K562 (cell line): Measurements from ENCODE around the gene LRRC51. TPM values are rescaled to one million over a fixed set of nuclear protein-coding genes. Genes with fewer than 3 reads are reported as not detected.

ENCODE experiments used
- ATAC-seq: fragments of 200-7000 bp; cut with Tn5 transposase; 3 replicates; pipeline ENCODE4 v1.9.1; 2020; ENCODE audit warnings: moderate library complexity
- BruUV-seq: library from RNA; stranded (reverse); fragments of 400-500 nt; replicated peaks from 2 replicates; lab custom pipeline; 2021; lab: Mats Ljungman, UMichigan
- CTCF ChIA-PET: fragments of 300-600 bp; formaldehyde crosslinking; extraction: SDS; loops from one replicate; lab custom pipeline; 2021; ENCODE audit warnings: low intra/inter-chr PET ratio; lab: Yijun Ruan, JAX
- POLR2A ChIA-PET: fragments of 300-600, 350-650 bp; sonication (Branson Sonifier 250); formaldehyde crosslinking; extraction: SDS; loops from one replicate; lab custom pipeline; 2021; ENCODE audit warnings: antibody characterized with exemption, inconsistent platforms; lab: Yijun Ruan, JAX
- DNase-seq, 4 experiments: peaks; one replicate each; pipeline versions ENCODE4 v3.0.0 to v3.0.0-alpha.2; 2011 to 2018; ENCODE audit warnings: low spot score in 3 of 4, mixed read lengths in 3 of 4; ENCODE audit errors: extremely low read depth in 1 of 4
- FAIRE-seq: peaks from 2 replicates; lab custom pipeline; 2011; peaks lifted over from hg19 to GRCh38; lab: Jason Lieb, UNC
- H2AFZ ChIP-seq: 2 replicates; pipeline ENCODE4 v1.6.0; 2011; ENCODE audit warnings: low read depth, low read length, control low read depth, inconsistent platforms
- H3K27ac ChIP-seq: fragments of 200-600 bp; 3 replicates; pipeline ENCODE4 v1.8.0; 2011; ENCODE audit warnings: low read depth, mild to moderate bottlenecking, control low read depth, inconsistent platforms, low read length, moderate library complexity, mixed read lengths; ENCODE audit errors: extremely low read depth
- H3K27me3 ChIP-seq, 2 experiments: fragments of 300-600 bp in 1 of 2; 2 replicates in 1 of 2; 3 replicates in 1 of 2; pipeline versions ENCODE4 v1.6.0 to v1.8.0; 2011; ENCODE audit warnings: inconsistent platforms in 2 of 2, low read length in 2 of 2, mild to moderate bottlenecking in 1 of 2, mixed read lengths in 1 of 2, moderate library complexity in 1 of 2; ENCODE audit not compliant: control insufficient read depth in 2 of 2, insufficient read depth in 2 of 2
- H3K36me3 ChIP-seq: fragments of 300-600 bp; 3 replicates; pipeline ENCODE4 v1.8.0; 2011; ENCODE audit warnings: mild to moderate bottlenecking, low read length, inconsistent platforms; ENCODE audit not compliant: control insufficient read depth, insufficient read depth
- H3K4me1 ChIP-seq, 2 experiments: fragments of 200-600 bp in 1 of 2; replicated peaks in 1 of 2; 2 replicates in 1 of 2; 3 replicates in 1 of 2; pipeline versions ENCODE4 v1.5.1 to v1.8.0; 2011; ENCODE audit warnings: inconsistent platforms in 2 of 2, low read length in 2 of 2, mild to moderate bottlenecking in 1 of 2, mixed read lengths in 1 of 2, moderate library complexity in 1 of 2; ENCODE audit not compliant: control insufficient read depth in 2 of 2, insufficient read depth in 2 of 2
- H3K4me2 ChIP-seq: 2 replicates; pipeline ENCODE4 v1.6.1; 2011; ENCODE audit warnings: low read length, control low read depth, inconsistent platforms, mixed read lengths; ENCODE audit not compliant: insufficient read depth
- H3K4me3 ChIP-seq: fragments of 200-600 bp; sonication (generic), shearing (Covaris generic); 2 replicates; pipeline ENCODE4 v1.5.1; 2016; ENCODE audit warnings: control low read depth, inconsistent platforms
- H3K79me2 ChIP-seq: fragments of 200-600 bp; 3 replicates; pipeline ENCODE4 v1.8.0; 2011; ENCODE audit warnings: low read length, inconsistent platforms; ENCODE audit not compliant: control insufficient read depth, insufficient read depth
- H3K9ac ChIP-seq, 2 experiments: 2 replicates each; pipeline versions ENCODE4 v1.6.0 to v1.6.1; 2011; ENCODE audit warnings: low read depth in 2 of 2, low read length in 2 of 2, control low read depth in 1 of 2, inconsistent platforms in 1 of 2, mild to moderate bottlenecking in 1 of 2, mixed read lengths in 1 of 2; ENCODE audit not compliant: insufficient read depth in 1 of 2
- H3K9me1 ChIP-seq: one replicate; pipeline ENCODE4 v1.6.0; 2011; ENCODE audit warnings: inconsistent platforms, mild to moderate bottlenecking, low read length, moderate library complexity; ENCODE audit not compliant: control insufficient read depth, insufficient read depth
- H3K9me3 ChIP-seq: replicated peaks from 2 replicates; pipeline ENCODE4 v1.5.1; 2011; ENCODE audit warnings: low read depth, low read length, inconsistent platforms; ENCODE audit not compliant: control insufficient read depth, insufficient read depth
- H4K20me1 ChIP-seq: replicated peaks from 2 replicates; pipeline ENCODE4 v1.6.1; 2011; ENCODE audit warnings: low read length, inconsistent platforms, mixed read lengths; ENCODE audit not compliant: control insufficient read depth, insufficient read depth
- ARNT ChIP-seq, 2 experiments: fragments of 450-650 bp; IDR thresholded peaks; 2 replicates each; pipeline ENCODE4 v1.6.1; 2016; ENCODE audit warnings: mild to moderate bottlenecking in 1 of 2
- NUFIP1 ChIP-seq: fragments of 450-650 bp; IDR thresholded peaks from 2 replicates; pipeline ENCODE4 v1.6.1; 2018; ENCODE audit not compliant: partially characterized antibody
- RHOXF2B ChIP-seq: fragments of 250-450 bp; sonication (Bioruptor Pico); conservative IDR thresholded peaks from 2 replicates; pipeline ENCODE4 v1.5.1; 2021
- WGBS: fragments of 100-300 bp; shearing (Covaris generic); methylation state at CpG from one replicate; pipeline ENCODE4 v1.1.6; 2016; ENCODE audit warnings: low coverage, mixed read lengths; ENCODE audit not compliant: insufficient coverage; ENCODE audit errors: missing lambda C conversion rate; 5-methylcytosine and 5-hydroxymethylcytosine counted together
- in situ Hi-C: fragments of 300-500 bp; cut with MboI; formaldehyde crosslinking; loops from 4 replicates; pipeline ENCODE4 v1.15.0; 2018; ENCODE audit warnings: inconsistent platforms, mixed read lengths
- intact Hi-C: fragments of 100-400 bp; cut with micrococcal nuclease; formaldehyde crosslinking; loops from 2 replicates; pipeline ENCODE4 v1.14.2; 2022
- polyA plus RNA-seq, 8 experiments: library from polyadenylated mRNA; depleted of rRNA in 4 of 8; stranded (reverse) in 5 of 8; unstranded in 3 of 8; fragments of >200 nt; fragmentation: Nextera tagmentation in 2 of 8; fragmentation: Illumina TruSeq in 1 of 8; extraction: Ambion mirVana in 2 of 8; extraction: Trizol in 1 of 8; gene quantifications; 2 replicates each; pipeline versions ENCODE4 v1.2.1 to v1.2.3, GENCODE V29; 2011 to 2014; ENCODE audit warnings: inconsistent platforms in 1 of 8, missing spikeins in 1 of 8
- total RNA-seq, 7 experiments: library from RNA; depleted of rRNA in 6 of 7; stranded (reverse); fragments of >200 nt in 6 of 7; fragmentation: Illumina TruSeq in 2 of 7; extraction: Trizol in 2 of 7; gene quantifications; 2 replicates each; pipeline versions ENCODE4 v1.2.1 to v1.2.3, GENCODE V29; 2011 to 2021; ENCODE audit warnings: low replicate concordance in 1 of 7
- TF ChIP-seq, protein P1 (sequence below): IDR thresholded peaks from 3 replicates; pipeline ENCODE4 v1.6.1; 2011; ENCODE audit warnings: borderline replicate concordance, mild to moderate bottlenecking; ENCODE audit not compliant: insufficient read length, insufficient read depth
- TF ChIP-seq, protein P2 (sequence below), 2 experiments: fragments of 450-650 bp in 1 of 2; sonication (generic) in 1 of 2; formaldehyde crosslinking; conservative IDR thresholded peaks; 2 replicates each; pipeline versions ENCODE4 v1.4.0 to v1.8.1; 2020 to 2022; ENCODE audit warnings: mild to moderate bottlenecking in 1 of 2, missing genetic modification reagents in 1 of 2
- TF ChIP-seq, protein P3 (sequence below): fragments of 450-650 bp; IDR thresholded peaks from 2 replicates; pipeline ENCODE4 v1.6.1; 2016; ENCODE audit warnings: low read depth, mild to moderate bottlenecking, moderate library complexity

Gene LRRC51
- total and polyA plus RNA-seq, 9 of the 15 experiments (the other 6 are each of a cell fraction or from before 2014, with no cell fraction given) = 4.7 to 10.6 (median 5.6) TPM

DNA sequence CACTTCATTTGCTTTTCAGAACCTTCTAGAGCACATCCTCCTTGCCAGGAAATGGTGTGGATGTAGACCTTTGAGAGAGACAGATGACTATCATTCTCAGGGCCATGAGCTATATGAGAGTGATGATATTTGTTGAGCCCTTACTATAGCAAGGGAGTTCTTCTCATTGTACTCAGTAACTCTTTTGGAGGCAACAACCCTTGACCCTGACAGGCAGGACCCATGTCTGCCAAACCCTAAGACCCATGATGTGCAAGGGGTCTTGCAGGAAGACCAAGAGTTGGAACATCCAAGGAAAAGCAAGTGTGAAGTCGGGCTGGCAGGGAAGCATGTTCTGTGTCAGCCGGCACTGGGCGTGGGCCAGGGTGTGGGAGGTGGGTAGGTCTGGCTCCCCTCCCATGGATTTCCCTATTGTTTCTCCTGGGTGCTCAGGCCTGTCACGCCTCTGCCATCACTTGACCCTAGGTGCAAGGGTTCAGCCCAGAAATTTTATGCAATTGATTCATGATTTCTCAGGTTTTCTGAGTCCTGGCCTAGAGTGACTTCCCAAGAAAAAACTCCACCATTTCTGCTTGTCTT is 56.1 kb downstream of the LRRC51 start (continued):
- TF ChIP-seq, protein P1, sequence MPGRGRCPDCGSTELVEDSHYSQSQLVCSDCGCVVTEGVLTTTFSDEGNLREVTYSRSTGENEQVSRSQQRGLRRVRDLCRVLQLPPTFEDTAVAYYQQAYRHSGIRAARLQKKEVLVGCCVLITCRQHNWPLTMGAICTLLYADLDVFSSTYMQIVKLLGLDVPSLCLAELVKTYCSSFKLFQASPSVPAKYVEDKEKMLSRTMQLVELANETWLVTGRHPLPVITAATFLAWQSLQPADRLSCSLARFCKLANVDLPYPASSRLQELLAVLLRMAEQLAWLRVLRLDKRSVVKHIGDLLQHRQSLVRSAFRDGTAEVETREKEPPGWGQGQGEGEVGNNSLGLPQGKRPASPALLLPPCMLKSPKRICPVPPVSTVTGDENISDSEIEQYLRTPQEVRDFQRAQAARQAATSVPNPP = no peak
- no peak for TF ChIP-seq ARNT (IDR thresholded peaks at IDR 0.05)
- TF ChIP-seq, protein P2, sequence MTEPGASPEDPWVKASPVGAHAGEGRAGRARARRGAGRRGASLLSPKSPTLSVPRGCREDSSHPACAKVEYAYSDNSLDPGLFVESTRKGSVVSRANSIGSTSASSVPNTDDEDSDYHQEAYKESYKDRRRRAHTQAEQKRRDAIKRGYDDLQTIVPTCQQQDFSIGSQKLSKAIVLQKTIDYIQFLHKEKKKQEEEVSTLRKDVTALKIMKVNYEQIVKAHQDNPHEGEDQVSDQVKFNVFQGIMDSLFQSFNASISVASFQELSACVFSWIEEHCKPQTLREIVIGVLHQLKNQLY (CRISPR knock-in tag; conservative IDR thresholded peaks at IDR 0.05) = no peak
- TF ChIP-seq, protein P3, sequence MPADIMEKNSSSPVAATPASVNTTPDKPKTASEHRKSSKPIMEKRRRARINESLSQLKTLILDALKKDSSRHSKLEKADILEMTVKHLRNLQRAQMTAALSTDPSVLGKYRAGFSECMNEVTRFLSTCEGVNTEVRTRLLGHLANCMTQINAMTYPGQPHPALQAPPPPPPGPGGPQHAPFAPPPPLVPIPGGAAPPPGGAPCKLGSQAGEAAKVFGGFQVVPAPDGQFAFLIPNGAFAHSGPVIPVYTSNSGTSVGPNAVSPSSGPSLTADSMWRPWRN = no peak

DNA sequence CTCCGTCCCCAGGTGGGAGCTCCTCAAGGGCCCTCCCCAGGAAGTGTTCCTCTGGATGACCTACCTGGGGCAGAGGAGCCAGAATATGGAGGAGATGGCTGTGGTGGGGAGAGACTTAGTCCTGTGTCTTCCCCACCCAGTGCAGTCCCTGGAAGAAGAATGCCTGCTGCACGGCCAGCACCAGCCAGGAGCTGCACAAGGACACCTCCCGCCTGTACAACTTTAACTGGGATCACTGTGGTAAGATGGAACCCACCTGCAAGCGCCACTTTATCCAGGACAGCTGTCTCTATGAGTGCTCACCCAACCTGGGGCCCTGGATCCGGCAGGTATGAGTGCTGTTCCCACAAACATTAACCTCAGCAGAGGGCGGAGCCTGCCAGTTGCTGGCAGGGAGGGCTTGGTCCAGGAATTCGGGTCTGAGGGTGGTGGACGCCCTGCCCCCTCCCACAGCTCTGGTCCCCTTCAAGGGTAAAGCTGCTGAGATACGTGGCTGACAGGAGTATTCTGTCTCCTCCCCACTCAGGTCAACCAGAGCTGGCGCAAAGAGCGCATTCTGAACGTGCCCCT is 58.3 kb downstream of the LRRC51 start:
- no peak overlapping the region for H3K4me2 ChIP-seq
- in situ Hi-C loops (no loop called here), intact Hi-C loops (no loop called here)
- H3K9me1 ChIP-seq = no peaks in the 10 kb centered on the region
- H2AFZ ChIP-seq = no peak overlapping the region
- WGBS = 45% methylated on average over 7 of the region's 12 CpGs
- ATAC-seq = no peak
- no peaks in the 10 kb centered on the region for H3K36me3 ChIP-seq
- H4K20me1 ChIP-seq = no peaks in the 10 kb centered on the region
- no peaks in the 10 kb centered on the region for H3K27me3 ChIP-seq
- ChIA-PET CTCF (no interaction called here), POLR2A (interaction anchor here (0.5 to 2.2 kb wide), 7 partner anchors 9 to 84 kb away, joined by 3 to 5 read pairs (median 3); no protein-coding TSS in a partner anchor)
- peaks cover 3 to 6% of the 10 kb centered on the region in 2 experiments; a peak in 3 of 5 replicates for H3K4me1 ChIP-seq
- TF ChIP-seq RHOXF2B (CRISPR knock-in tag) (no peak), NUFIP1 (no peak)
- DNase-seq = no peak
- H3K79me2 ChIP-seq = no peaks in the 10 kb centered on the region
- no peak overlapping the region for H3K27ac ChIP-seq
- no peaks in the 10 kb centered on the region for H3K9me3 ChIP-seq
- H3K9ac ChIP-seq = no peak overlapping the region
- no TSS peak for BruUV-seq
- no peak overlapping the region for H3K4me3 ChIP-seq
- no peak for FAIRE-seq
